IMR-90 (cell line): ENCODE measurements around the gene CPEB3. TPM values are rescaled to one million over a fixed set of nuclear protein-coding genes. Genes with fewer than 3 reads are reported as not detected.
A peak's percentile ranks its signal among the peaks of the same experiment; 100 is the strongest.

Experiments
- ATAC-seq: fragments of 200-7000 bp; cut with Tn5 transposase; 2 replicates; pipeline ENCODE4 v1.9.1; 2020; ENCODE audit warnings: low read depth, mild to moderate bottlenecking, moderate library complexity
- BruUV-seq: library from RNA; stranded (reverse); fragments of 400-500 nt; replicated peaks from 2 replicates; lab custom pipeline; 2021; lab: Mats Ljungman, UMichigan
- CTCF ChIA-PET: fragments of 300-600 bp; formaldehyde crosslinking; extraction: SDS; loops from one replicate; lab custom pipeline; 2021; ENCODE audit warnings: antibody characterized with exemption; lab: Yijun Ruan, JAX
- POLR2A ChIA-PET: fragments of 300-600 bp; sonication (Branson Sonifier 250); formaldehyde crosslinking; loops from one replicate; lab custom pipeline; 2022; ENCODE audit warnings: antibody characterized with exemption; ENCODE audit not compliant: unreplicated experiment; lab: Charles Lee
- DNase-seq: peaks from one replicate; pipeline ENCODE4 v3.0.0; 2013
- H2AFZ ChIP-seq: replicated peaks from 2 replicates; pipeline ENCODE3; 2013; ENCODE audit warnings: low read length, mild to moderate bottlenecking; ENCODE audit not compliant: poor library complexity
- H2AK5ac ChIP-seq: 2 replicates; pipeline ENCODE4 v1.6.1; 2013; ENCODE audit warnings: low read depth, low read length, inconsistent platforms
- H2AK9ac ChIP-seq: replicated peaks from 2 replicates; pipeline ENCODE3; 2013; ENCODE audit warnings: mild to moderate bottlenecking, low read depth, low read length, moderate library complexity; ENCODE audit not compliant: poor library complexity
- H2BK120ac ChIP-seq: 2 replicates; pipeline ENCODE4 v1.6.1; 2013; ENCODE audit warnings: low read depth, low read length, inconsistent platforms
- H2BK15ac ChIP-seq: 3 replicates; pipeline ENCODE4 v1.6.1; 2013; ENCODE audit warnings: low read depth, low read length, inconsistent platforms
- H2BK20ac ChIP-seq: 2 replicates; pipeline ENCODE4 v1.6.1; 2013; ENCODE audit warnings: low read depth, mild to moderate bottlenecking, inconsistent platforms, low read length, moderate library complexity
- H2BK5ac ChIP-seq: 2 replicates; pipeline ENCODE4 v1.6.1; 2013; ENCODE audit warnings: mild to moderate bottlenecking, low read depth, low read length, inconsistent platforms; ENCODE audit not compliant: poor library complexity, severe bottlenecking
- H3K14ac ChIP-seq: replicated peaks from 2 replicates; pipeline ENCODE4 v1.6.1; 2013; ENCODE audit warnings: low read depth, low read length, inconsistent platforms
- H3K18ac ChIP-seq: 2 replicates; pipeline ENCODE4 v1.6.1; 2013; ENCODE audit warnings: low read depth, low read length, control low read depth
- H3K23ac ChIP-seq: 2 replicates; pipeline ENCODE4 v1.6.1; 2013; ENCODE audit warnings: low read depth, low read length, inconsistent platforms
- H3K27ac ChIP-seq: 2 replicates; pipeline ENCODE4 v1.5.1; 2013; ENCODE audit warnings: mild to moderate bottlenecking, control low read depth, low read length; ENCODE audit not compliant: insufficient read depth
- H3K27me3 ChIP-seq: 2 replicates; pipeline ENCODE4 v1.6.1; 2013; ENCODE audit warnings: low read length; ENCODE audit not compliant: control insufficient read depth, insufficient read depth
- H3K36me3 ChIP-seq: 2 replicates; pipeline ENCODE4 v1.6.1; 2013; ENCODE audit warnings: low read length, mixed read lengths; ENCODE audit not compliant: control insufficient read depth, insufficient read depth
- H3K4ac ChIP-seq: 2 replicates; pipeline ENCODE4 v1.6.1; 2013; ENCODE audit warnings: low read depth, low read length, inconsistent platforms
- H3K4me1 ChIP-seq: 2 replicates; pipeline ENCODE4 v1.6.1; 2013; ENCODE audit warnings: low read length, mixed read lengths; ENCODE audit not compliant: control insufficient read depth, insufficient read depth
- H3K4me2 ChIP-seq: 2 replicates; pipeline ENCODE4 v1.6.1; 2013; ENCODE audit warnings: low read depth, mild to moderate bottlenecking, control low read depth, low read length, moderate library complexity
- H3K4me3 ChIP-seq: 2 replicates; pipeline ENCODE4 v1.5.1; 2013; ENCODE audit warnings: low read depth, mild to moderate bottlenecking, control low read depth, low read length, moderate library complexity; ENCODE audit not compliant: insufficient read depth
- H3K56ac ChIP-seq: 2 replicates; pipeline ENCODE4 v1.6.1; 2013; ENCODE audit warnings: low read length, inconsistent platforms; ENCODE audit not compliant: insufficient read depth; ENCODE audit errors: extremely low read depth
- H3K79me1 ChIP-seq, 2 experiments: 2 replicates each; pipeline ENCODE4 v1.6.1; 2013; ENCODE audit warnings: low read length in 2 of 2, inconsistent platforms in 1 of 2, low read depth in 1 of 2
- H3K9ac ChIP-seq: 2 replicates; pipeline ENCODE4 v1.6.1; 2013; ENCODE audit warnings: low read depth, low read length, control low read depth
- H3K9me1 ChIP-seq: 2 replicates; pipeline ENCODE4 v1.6.1; 2013; ENCODE audit warnings: low read length, inconsistent platforms; ENCODE audit not compliant: insufficient read depth
- H3K9me3 ChIP-seq: 2 replicates; pipeline ENCODE4 v1.6.1; 2013; ENCODE audit warnings: low read length; ENCODE audit not compliant: control insufficient read depth, insufficient read depth
- H4K20me1 ChIP-seq: 2 replicates; pipeline ENCODE4 v1.6.1; 2013; ENCODE audit warnings: low read length, inconsistent platforms; ENCODE audit not compliant: insufficient read depth
- H4K5ac ChIP-seq: 2 replicates; pipeline ENCODE4 v1.6.1; 2013; ENCODE audit warnings: mild to moderate bottlenecking, low read depth, low read length, control low read depth
- H4K8ac ChIP-seq, 2 experiments: 2 replicates each; pipeline ENCODE4 v1.6.1; 2013; ENCODE audit warnings: low read depth in 2 of 2, low read length in 2 of 2, control low read depth in 1 of 2, inconsistent platforms in 1 of 2
- H4K91ac ChIP-seq: 2 replicates; pipeline ENCODE4 v1.6.1; 2013; ENCODE audit warnings: low read depth, low read length, inconsistent platforms; ENCODE audit not compliant: insufficient read depth
- BHLHE40 ChIP-seq: fragments of 150-350 bp; IDR thresholded peaks from 2 replicates; pipeline ENCODE4 v1.6.1; 2016; ENCODE audit warnings: mild to moderate bottlenecking, low read depth, low read length
- CEBPB ChIP-seq: IDR thresholded peaks from 2 replicates; pipeline ENCODE4 v1.6.1; 2012; ENCODE audit warnings: low read depth, low read length, improper control_type of control experiment
- CHD1 ChIP-seq: IDR thresholded peaks from 2 replicates; pipeline ENCODE4 v1.6.1; 2012; ENCODE audit warnings: low read depth, low read length, improper control_type of control experiment
- CTCF ChIP-seq: conservative IDR thresholded peaks from 2 replicates; pipeline ENCODE4 v1.5.1; 2012; ENCODE audit warnings: mild to moderate bottlenecking, low read depth, low read length, improper control_type of control experiment
- FOS ChIP-seq: fragments of 150-350 bp; IDR thresholded peaks from 2 replicates; pipeline ENCODE4 v1.6.1; 2016; ENCODE audit warnings: low read depth, low read length
- MAFK ChIP-seq: IDR thresholded peaks from 2 replicates; pipeline ENCODE4 v1.6.1; 2012; ENCODE audit warnings: low read depth, low read length, improper control_type of control experiment
- MAZ ChIP-seq: IDR thresholded peaks from 2 replicates; pipeline ENCODE4 v1.6.1; 2012; ENCODE audit warnings: low read depth, mild to moderate bottlenecking, low read length, improper control_type of control experiment, moderate library complexity, borderline replicate concordance
- MXI1 ChIP-seq: IDR thresholded peaks from 2 replicates; pipeline ENCODE4 v1.6.1; 2012; ENCODE audit warnings: low read depth, mild to moderate bottlenecking, low read length, moderate library complexity, borderline replicate concordance
- NFE2L2 ChIP-seq: fragments of 150-350 bp; IDR thresholded peaks from 2 replicates; pipeline ENCODE4 v1.6.1; 2016; ENCODE audit warnings: low read depth, mild to moderate bottlenecking, low read length
- POLR2A ChIP-seq: IDR thresholded peaks from 2 replicates; pipeline ENCODE4 v1.6.1; 2012; ENCODE audit warnings: mild to moderate bottlenecking, low read depth, low read length
- RAD21 ChIP-seq: IDR thresholded peaks from 2 replicates; pipeline ENCODE4 v1.6.1; 2012; ENCODE audit warnings: low read length, improper control_type of control experiment
- RCOR1 ChIP-seq: IDR thresholded peaks from 2 replicates; pipeline ENCODE4 v1.6.1; 2012; ENCODE audit warnings: mild to moderate bottlenecking, low read length, improper control_type of control experiment; ENCODE audit not compliant: insufficient replicate concordance
- RFX5 ChIP-seq: IDR thresholded peaks from 2 replicates; pipeline ENCODE4 v1.8.0; 2012; ENCODE audit warnings: low read depth, mild to moderate bottlenecking, low read length, moderate library complexity
- SMC3 ChIP-seq: fragments of 150-350 bp; IDR thresholded peaks from 2 replicates; pipeline ENCODE4 v1.6.1; 2016; ENCODE audit warnings: low read depth, mild to moderate bottlenecking, antibody characterized with exemption, low read length, moderate library complexity
- WGBS, 2 experiments: methylation state at CpG; one replicate each; pipeline versions ENCODE4 v1.1.5 to v1.1.7; 2013; ENCODE audit warnings: missing lambda C conversion rate in 2 of 2; ENCODE audit not compliant: insufficient read length in 1 of 2; ENCODE audit errors: extremely low coverage in 2 of 2; 5-methylcytosine and 5-hydroxymethylcytosine counted together
- dilution Hi-C: fragments of 300-500 bp; cut with HindIII; formaldehyde crosslinking; loops from one replicate; pipeline ENCODE4 v1.14.3; 2018; ENCODE audit warnings: low sequenced_read_pairs; ENCODE audit not compliant: unreplicated experiment
- in situ Hi-C: fragments of 300-500 bp; cut with MboI; formaldehyde crosslinking; loops from 3 replicates; pipeline ENCODE4 v1.14.3; 2019; ENCODE audit warnings: low sequenced_read_pairs, inconsistent platforms, mixed read lengths
- intact Hi-C: fragments of 100-400 bp; cut with micrococcal nuclease; formaldehyde crosslinking; loops from 2 replicates; pipeline ENCODE4 v1.10.0; 2022
- polyA plus RNA-seq, 3 experiments: library from polyadenylated mRNA; depleted of rRNA; stranded (reverse); fragments of >200 nt; gene quantifications; 2 replicates each; pipeline ENCODE4 v1.2.3, GENCODE V29; 2012; ENCODE audit warnings: low replicate concordance in 1 of 3
- total RNA-seq: library from RNA; depleted of rRNA; stranded (reverse); fragments of >200 nt; gene quantifications from 2 replicates; pipeline ENCODE4 v1.2.3, GENCODE V29; 2012
- TF ChIP-seq, protein P1 (sequence below): fragments of 150-350 bp; IDR thresholded peaks from 2 replicates; pipeline ENCODE4 v1.6.1; 2016; ENCODE audit warnings: low read depth, mild to moderate bottlenecking, low read length, moderate library complexity, borderline replicate concordance
- TF ChIP-seq, protein P2 (sequence below): fragments of 150-350 bp; IDR thresholded peaks from 2 replicates; pipeline ENCODE4 v1.6.1; 2017; ENCODE audit warnings: mild to moderate bottlenecking, antibody characterized with exemption, low read length, low read depth

The CPEB3 gene
- total and polyA plus RNA-seq, 2 of the 4 experiments (the other 2 are of a cell fraction): 0.18 to 0.36 TPM

- peak; percentile 97 for ATAC-seq
- in situ Hi-C loops (no loop called here), dilution Hi-C loops (no loop called here), intact Hi-C loops (no loop called here)
- H3K79me1 ChIP-seq: no peaks in the 10 kb centered on the region
- H2AK5ac ChIP-seq: no peak overlapping the region
- H2AFZ ChIP-seq: no peak overlapping the region
- no peak overlapping the region for H2BK20ac ChIP-seq
- POLR2A ChIA-PET: no interaction called here
- H3K27ac ChIP-seq: no peak overlapping the region
- CTCF ChIA-PET: no interaction called here
- no peaks in the 10 kb centered on the region; the same call in 1 of the 2 replicates for H3K36me3 ChIP-seq
- H3K14ac ChIP-seq: no peak overlapping the region; the same call in 1 of the 2 replicates
- H4K20me1 ChIP-seq: no peaks in the 10 kb centered on the region
- H3K18ac ChIP-seq: no peak overlapping the region
- H4K5ac ChIP-seq: no peak overlapping the region
- no CpG with 5 or more reads among the region's 1 CpG for WGBS, 2 experiments
- no peak overlapping the region for H3K4ac ChIP-seq
- H3K4me3 ChIP-seq: no peak overlapping the region
- no peak overlapping the region for H4K91ac ChIP-seq
- H3K9me3 ChIP-seq: no peaks in the 10 kb centered on the region
- no peaks in the 10 kb centered on the region for H3K27me3 ChIP-seq
- H3K23ac ChIP-seq: no peak overlapping the region
- no peak overlapping the region for H2BK120ac ChIP-seq
- no peak overlapping the region for H2AK9ac ChIP-seq
- BruUV-seq: no TSS peak
- TF ChIP-seq RFX5 (no peak), NFE2L2 (no peak), FOS (peak; percentile 48; the same call in 1 of the 2 replicates), MAZ (no peak), POLR2A (no peak), SMC3 (no peak), RAD21 (no peak), MAFK (peak; percentile 78), MXI1 (no peak), CEBPB (peak; percentile 45; the same call in 1 of the 2 replicates), RCOR1 (no peak), CTCF (no peak), CHD1 (no peak), BHLHE40 (no peak; the same call in 1 of the 2 replicates)
- TF ChIP-seq, protein P1, sequence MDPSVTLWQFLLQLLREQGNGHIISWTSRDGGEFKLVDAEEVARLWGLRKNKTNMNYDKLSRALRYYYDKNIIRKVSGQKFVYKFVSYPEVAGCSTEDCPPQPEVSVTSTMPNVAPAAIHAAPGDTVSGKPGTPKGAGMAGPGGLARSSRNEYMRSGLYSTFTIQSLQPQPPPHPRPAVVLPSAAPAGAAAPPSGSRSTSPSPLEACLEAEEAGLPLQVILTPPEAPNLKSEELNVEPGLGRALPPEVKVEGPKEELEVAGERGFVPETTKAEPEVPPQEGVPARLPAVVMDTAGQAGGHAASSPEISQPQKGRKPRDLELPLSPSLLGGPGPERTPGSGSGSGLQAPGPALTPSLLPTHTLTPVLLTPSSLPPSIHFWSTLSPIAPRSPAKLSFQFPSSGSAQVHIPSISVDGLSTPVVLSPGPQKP: no peak
- TF ChIP-seq, protein P2, sequence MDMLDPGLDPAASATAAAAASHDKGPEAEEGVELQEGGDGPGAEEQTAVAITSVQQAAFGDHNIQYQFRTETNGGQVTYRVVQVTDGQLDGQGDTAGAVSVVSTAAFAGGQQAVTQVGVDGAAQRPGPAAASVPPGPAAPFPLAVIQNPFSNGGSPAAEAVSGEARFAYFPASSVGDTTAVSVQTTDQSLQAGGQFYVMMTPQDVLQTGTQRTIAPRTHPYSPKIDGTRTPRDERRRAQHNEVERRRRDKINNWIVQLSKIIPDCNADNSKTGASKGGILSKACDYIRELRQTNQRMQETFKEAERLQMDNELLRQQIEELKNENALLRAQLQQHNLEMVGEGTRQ: no peak
- H4K8ac ChIP-seq: no peak overlapping the region; a peak in 1 of 4 replicates
- H3K56ac ChIP-seq: no peak overlapping the region
- DNase-seq: peak; percentile 89
- no peak overlapping the region for H2BK5ac ChIP-seq
- no peak overlapping the region for H3K9ac ChIP-seq
- H3K4me2 ChIP-seq: no peak overlapping the region; the same call in 1 of the 2 replicates
- H3K4me1 ChIP-seq: peaks cover 5% of the 10 kb centered on the region; the same call in 1 of the 2 replicates
- H2BK15ac ChIP-seq: no peak overlapping the region
- peaks cover 3% of the 10 kb centered on the region; the same call in 1 of the 2 replicates for H3K9me1 ChIP-seq
These were observed 222.0 kb downstream of the CPEB3 start for GRCh38 chr10:92068900-92069299.
